SK-N-SH (cell line): ENCODE results near the gene ADISSP. TPM values are rescaled to one million over a fixed set of nuclear protein-coding genes. Genes with fewer than 3 reads are reported as not detected.

Experiments
- CTCF ChIA-PET: fragments of 300-600, 350-600 bp; formaldehyde crosslinking; extraction: SDS; loops from one replicate; lab custom pipeline; 2021; lab: Yijun Ruan, JAX
- POLR2A ChIA-PET: fragments of 350-600 bp; sonication (Branson Sonifier 250); formaldehyde crosslinking; extraction: SDS; loops from one replicate; lab custom pipeline; 2020; ENCODE audit warnings: antibody characterized with exemption, inconsistent platforms; lab: Yijun Ruan, JAX
- DNase-seq: peaks from one replicate; pipeline ENCODE4 v3.0.0; 2012
- H2AFZ ChIP-seq: fragments of 200-600 bp; sonication (generic); 2 replicates; pipeline ENCODE4 v1.8.1; 2016; ENCODE audit warnings: antibody characterized with exemption, mild to moderate bottlenecking, low read depth
- H3F3A ChIP-seq: fragments of 200-600 bp; sonication (generic); replicated peaks from 2 replicates; pipeline ENCODE3; 2016; ENCODE audit warnings: antibody characterized with exemption, mild to moderate bottlenecking; ENCODE audit not compliant: insufficient read depth
- H3K27ac ChIP-seq, 2 experiments: fragments of 200-500 bp in 1 of 2; fragments of 200-600 bp in 1 of 2; sonication (Bioruptor generic) in 1 of 2; sonication (generic), shearing (Covaris generic) in 1 of 2; 2 replicates each; pipeline versions ENCODE4 v1.5.1 to v1.6.1; 2014 to 2016; ENCODE audit warnings: low read depth in 2 of 2, inconsistent platforms in 1 of 2, low read length in 1 of 2, mild to moderate bottlenecking in 1 of 2, mixed read lengths in 1 of 2
- H3K27me3 ChIP-seq: fragments of 200-600 bp; sonication (generic), shearing (Covaris generic); 2 replicates; pipeline ENCODE4 v1.6.1; 2016; ENCODE audit warnings: mixed run types; ENCODE audit not compliant: insufficient read depth
- H3K36me3 ChIP-seq, 2 experiments: fragments of 200-500 bp in 1 of 2; fragments of 200-600 bp in 1 of 2; sonication (Bioruptor generic) in 1 of 2; sonication (generic) in 1 of 2; replicated peaks in 1 of 2; 2 replicates each; pipeline versions ENCODE3 to v1.5.1; 2014 to 2016; ENCODE audit warnings: low read length in 1 of 2, mild to moderate bottlenecking in 1 of 2; ENCODE audit not compliant: insufficient read depth in 2 of 2, control insufficient read depth in 1 of 2
- H3K4me1 ChIP-seq, 2 experiments: fragments of 200-500 bp in 1 of 2; fragments of 200-600 bp in 1 of 2; sonication (Bioruptor generic) in 1 of 2; sonication (generic), shearing (Covaris generic) in 1 of 2; 2 replicates each; pipeline versions ENCODE4 v1.5.1 to v1.6.1; 2014 to 2016; ENCODE audit warnings: low read depth in 1 of 2, low read length in 1 of 2, mixed run types in 1 of 2; ENCODE audit not compliant: insufficient read depth in 2 of 2, control insufficient read depth in 1 of 2
- H3K4me2 ChIP-seq: fragments of 200-600 bp; sonication (generic), shearing (Covaris generic); 2 replicates; pipeline ENCODE4 v1.6.1; 2017; ENCODE audit warnings: mixed run types
- H3K4me3 ChIP-seq, 2 experiments: fragments of 200-500 bp in 1 of 2; fragments of 200-600 bp in 1 of 2; sonication (Bioruptor generic) in 1 of 2; sonication (generic), shearing (Covaris generic) in 1 of 2; 2 replicates each; pipeline versions ENCODE4 v1.5.1 to v1.8.1; 2014 to 2016; ENCODE audit warnings: low read depth in 2 of 2, inconsistent platforms in 1 of 2, low read length in 1 of 2, mild to moderate bottlenecking in 1 of 2, mixed read lengths in 1 of 2, moderate library complexity in 1 of 2
- H3K79me2 ChIP-seq: fragments of 200-600 bp; sonication (generic); 2 replicates; pipeline ENCODE4 v1.8.1; 2017; ENCODE audit warnings: mild to moderate bottlenecking; ENCODE audit not compliant: insufficient read depth
- H3K9ac ChIP-seq: fragments of 200-600 bp; sonication (generic); 2 replicates; pipeline ENCODE4 v1.6.1; 2017; ENCODE audit warnings: mixed run types
- H3K9me2 ChIP-seq: fragments of 200-600 bp; sonication (generic); 2 replicates; pipeline ENCODE4 v1.6.1; 2017; ENCODE audit warnings: mixed run types
- H3K9me3 ChIP-seq: fragments of 200-600 bp; sonication (generic); 2 replicates; pipeline ENCODE4 v1.6.1; 2017; ENCODE audit warnings: mixed run types, mild to moderate bottlenecking, moderate library complexity
- H4K20me1 ChIP-seq: fragments of 200-600 bp; sonication (generic); 2 replicates; pipeline ENCODE4 v1.6.1; 2017; ENCODE audit warnings: mild to moderate bottlenecking, mixed run types; ENCODE audit not compliant: insufficient read depth
- CHD2 ChIP-seq: fragments of 150-350 bp; IDR thresholded peaks from 2 replicates; pipeline ENCODE4 v1.6.1; 2018; ENCODE audit warnings: low read length; ENCODE audit not compliant: partially characterized antibody
- CTCF ChIP-seq: fragments of 200-600 bp; sonication (generic); IDR thresholded peaks from 2 replicates; pipeline ENCODE4 v1.6.1; 2017; ENCODE audit warnings: antibody characterized with exemption, mild to moderate bottlenecking, moderate library complexity
- EZH2phosphoT487 ChIP-seq: fragments of 200-600 bp; sonication (generic); IDR thresholded peaks from 2 replicates; pipeline ENCODE4 v1.6.1; 2017; ENCODE audit warnings: low read depth, mixed run types, mild to moderate bottlenecking, antibody characterized with exemption, moderate library complexity, borderline replicate concordance
- FOXJ3 ChIP-seq: sonication (generic); formaldehyde crosslinking; IDR thresholded peaks from 2 replicates; pipeline ENCODE4 v1.5.1; 2020; ENCODE audit warnings: mild to moderate bottlenecking, missing genetic modification reagents
- GABPA ChIP-seq: IDR thresholded peaks from 2 replicates; pipeline ENCODE4 v1.4.0; 2012; ENCODE audit warnings: low read depth, mild to moderate bottlenecking
- IRF3 ChIP-seq: fragments of 150-350 bp; IDR thresholded peaks from 2 replicates; pipeline ENCODE4 v1.6.1; 2016; ENCODE audit warnings: mild to moderate bottlenecking, low read depth, low read length
- MXI1 ChIP-seq: IDR thresholded peaks from 2 replicates; pipeline ENCODE4 v1.6.1; 2012; ENCODE audit warnings: mild to moderate bottlenecking, low read depth, low read length, improper control_type of control experiment
- NFIC ChIP-seq: IDR thresholded peaks from 2 replicates; pipeline ENCODE4 v1.4.0; 2012; ENCODE audit warnings: borderline replicate concordance
- NRF1 ChIP-seq: IDR thresholded peaks from 2 replicates; pipeline ENCODE4 v1.6.1; 2012; ENCODE audit warnings: low read depth, mild to moderate bottlenecking, low read length
- PBX3 ChIP-seq: IDR thresholded peaks from 2 replicates; pipeline ENCODE4; 2012
- RAD21 ChIP-seq: IDR thresholded peaks from 2 replicates; pipeline ENCODE4 v1.6.1; 2012; ENCODE audit warnings: mild to moderate bottlenecking, low read length
- RCOR1 ChIP-seq: fragments of 150-350 bp; IDR thresholded peaks from 2 replicates; pipeline ENCODE4 v1.6.1; 2017; ENCODE audit warnings: antibody characterized with exemption, low read length
- REST ChIP-seq: IDR thresholded peaks from 2 replicates; pipeline ENCODE4 v1.6.1; 2012; ENCODE audit warnings: mild to moderate bottlenecking, low read depth, low read length, moderate library complexity
- RFX5 ChIP-seq: IDR thresholded peaks from 2 replicates; pipeline ENCODE4 v1.6.1; 2012; ENCODE audit warnings: mild to moderate bottlenecking, improper control_type of control experiment, low read length
- SIN3A ChIP-seq: IDR thresholded peaks from 2 replicates; pipeline ENCODE4 v1.6.1; 2012; ENCODE audit warnings: low read depth, mild to moderate bottlenecking, low read length, moderate library complexity, borderline replicate concordance
- SMC3 ChIP-seq: IDR thresholded peaks from 2 replicates; pipeline ENCODE4 v1.6.1; 2012; ENCODE audit warnings: low read depth, low read length, improper control_type of control experiment
- TCF12 ChIP-seq: IDR thresholded peaks from 2 replicates; pipeline ENCODE4 v1.4.0; 2012
- TEAD4 ChIP-seq: IDR thresholded peaks from 2 replicates; pipeline ENCODE4 v1.4.0; 2012; ENCODE audit warnings: mild to moderate bottlenecking, borderline replicate concordance; ENCODE audit not compliant: insufficient read depth
- USF2 ChIP-seq: fragments of 150-350 bp; IDR thresholded peaks from 2 replicates; pipeline ENCODE4 v1.6.1; 2017; ENCODE audit warnings: antibody characterized with exemption, low read length, low read depth, borderline replicate concordance
- ZBTB33 ChIP-seq: IDR thresholded peaks from 2 replicates; pipeline ENCODE4 v1.4.0; 2012; ENCODE audit warnings: low read depth, borderline replicate concordance
- WGBS: methylation state at CpG from one replicate; pipeline ENCODE4 v1.1.6; 2017; ENCODE audit warnings: low lambda C conversion rate; 5-methylcytosine and 5-hydroxymethylcytosine counted together
- polyA plus RNA-seq, 3 experiments: library from polyadenylated mRNA; depleted of rRNA; stranded (reverse); fragments of >200 nt; gene quantifications; 2 replicates each; pipeline ENCODE4 v1.2.3, GENCODE V29; 2012

ADISSP gene
- polyA plus RNA-seq, 1 of the 3 experiments (the other 2 are of a cell fraction) = 73.9 TPM

GRCh38 chr20:3781153-3781910 lies 13.8 kb upstream of the ADISSP start, which contains the start of gene SPEF1:
TSS of gene SPEF1 (minus strand) at chr20:3781448. CDS start at chr20:3781287, 161 bp downstream.
- Histone ChIP-seq H4K20me1 (peaks cover 45% of the 10 kb centered on the region), H3K27me3 (no peaks in the 10 kb centered on the region), H3K4me2 (peak within 1 kb of the TSS; percentile 91), H2AFZ (peak within 1 kb of the TSS; percentile 64; the same call in 1 of the 2 replicates), H3K4me1 (peaks cover 20 to 38% of the 10 kb centered on the region in 2 experiments; a peak in 3 of 4 replicates), H3K79me2 (peaks cover 40% of the 10 kb centered on the region), H3K36me3 (peaks cover 7 to 9% of the 10 kb centered on the region in 2 experiments), H3K4me3 (peak within 1 kb of the TSS; percentile 51 to 68), H3F3A (peaks cover 15% of the 10 kb centered on the region), H3K27ac (peak within 1 kb of the TSS in 1 of 2 experiments; percentile 28; a peak in 2 of 4 replicates), H3K9ac (peak within 1 kb of the TSS; percentile 52), H3K9me3 (no peaks in the 10 kb centered on the region), H3K9me2 (no peaks in the 10 kb centered on the region)
- POLR2A ChIA-PET = interaction anchor here (0.6 to 1.0 kb wide), 4 partner anchors 13 to 39 kb away, joined by 4 to 5 read pairs (median 4); partner anchors contain the start of genes ADISSP and AP5S1
- WGBS = 14% methylated on average over 26 of the region's 28 CpGs
- CTCF ChIA-PET = interaction anchor here (0.7 to 3.1 kb wide), 29 partner anchors 9 to 303 kb away, joined by 3 to 14 read pairs (median 4); partner anchors contain the start of genes ADISSP, AP5S1 and CDC25B
- peak; percentile 95 for DNase-seq
- TF ChIP-seq TEAD4 (no peak), CTCF (peak; percentile 68), ZBTB33 (no peak), GABPA (no peak), RAD21 (peak; percentile 60), PBX3 (no peak), FOXJ3 (CRISPR knock-in tag) (no peak), NFIC (no peak), RFX5 (no peak), SMC3 (peak; percentile 62), CHD2 (peak; percentile 89), MXI1 (peak; percentile 99), IRF3 (no peak), SIN3A (peak; percentile 95), EZH2phosphoT487 (no peak), NRF1 (no peak), USF2 (no peak), RCOR1 (peak; percentile 17; the same call in 1 of the 2 replicates), TCF12 (no peak), REST (no peak)
